Measurements from ENCODE around the gene ATP2C2. TPM values are rescaled to one million over a fixed set of nuclear protein-coding genes. Genes with fewer than 3 reads are reported as not detected.

The ATP2C2 gene
- polyA plus RNA-seq, 1 of the 3 experiments (the other 2 are of a cell fraction) = 0.33 TPM

- Histone ChIP-seq H2AFZ (ENCODE audit: low read depth) (no peak overlapping the region), H3K9me2 (no peaks in the 10 kb centered on the region), H3K9me3 (no peaks in the 10 kb centered on the region), H3K27ac (ENCODE audit: low read depth in 2 of 2, low read length in 1 of 2) (no peak overlapping the region), H3K36me3 (replicated peaks in 1 of 2; ENCODE audit: control insufficient read depth in 1 of 2, insufficient read depth in 2 of 2, low read length in 1 of 2) (no peaks in the 10 kb centered on the region), H3K9ac (no peak overlapping the region), H3K4me1 (ENCODE audit: control insufficient read depth in 1 of 2, insufficient read depth in 2 of 2, low read depth in 1 of 2, low read length in 1 of 2) (peaks cover 0 to 5% of the 10 kb centered on the region in 2 experiments; a peak in 1 of 4 replicates), H3K79me2 (ENCODE audit: insufficient read depth) (no peaks in the 10 kb centered on the region), H3F3A (replicated peaks; ENCODE audit: insufficient read depth) (peaks cover 9% of the 10 kb centered on the region), H3K4me2 (no peak overlapping the region), H4K20me1 (ENCODE audit: insufficient read depth) (no peaks in the 10 kb centered on the region), H3K4me3 (ENCODE audit: low read depth in 2 of 2, low read length in 1 of 2) (no peak overlapping the region), H3K27me3 (ENCODE audit: insufficient read depth) (peaks cover 11% of the 10 kb centered on the region; the same call in 1 of the 2 replicates)
- DNase-seq = no peak
- POLR2A ChIA-PET = no interaction called here
- 81% methylated on average over 14 of the region's 14 CpGs for WGBS (ENCODE audit: low lambda C conversion rate)
- TF ChIP-seq MAX (IDR thresholded peaks at IDR 0.05; ENCODE audit: low read depth) = no peak
- no peak for TF ChIP-seq RFX5 (IDR thresholded peaks at IDR 0.05; ENCODE audit: low read length)
- TF ChIP-seq USF1 (IDR thresholded peaks at IDR 0.05; ENCODE audit: borderline replicate concordance, low read depth) = no peak
- TF ChIP-seq TCF12 (IDR thresholded peaks at IDR 0.05) = no peak
- TF ChIP-seq EZH2phosphoT487 (IDR thresholded peaks at IDR 0.05; ENCODE audit: borderline replicate concordance, low read depth) = no peak
- TF ChIP-seq GATA2 (CRISPR knock-in tag; IDR thresholded peaks at IDR 0.05) = no peak
- TF ChIP-seq NRF1 (IDR thresholded peaks at IDR 0.05; ENCODE audit: low read depth, low read length) = no peak
- no peak for TF ChIP-seq POLR2AphosphoS5 (IDR thresholded peaks at IDR 0.05; ENCODE audit: low read depth, low read length)
- no peak for TF ChIP-seq PBX3 (IDR thresholded peaks at IDR 0.05)
- TF ChIP-seq TEAD4 (IDR thresholded peaks at IDR 0.05; ENCODE audit: borderline replicate concordance, insufficient read depth) = no peak
- no peak for TF ChIP-seq FOSL2 (IDR thresholded peaks at IDR 0.05; ENCODE audit: borderline replicate concordance, low read depth)
- CTCF ChIA-PET = interaction anchor here (0.8 to 1.2 kb wide), 4 partner anchors 12 to 259 kb away, joined by 3 to 5 read pairs (median 4); no protein-coding TSS in a partner anchor
Observed at GRCh38 chr16:84446596-84447392, 78.5 kb downstream of the ATP2C2 start.

- CTCF ChIA-PET = no interaction called here
- peaks cover 0 to 5% of the 10 kb centered on the region in 2 experiments; a peak in 1 of 4 replicates for H3K4me1 ChIP-seq (ENCODE audit: control insufficient read depth in 1 of 2, insufficient read depth in 2 of 2, low read depth in 1 of 2, low read length in 1 of 2)
- TF ChIP-seq USF1 (IDR thresholded peaks at IDR 0.05; ENCODE audit: borderline replicate concordance, low read depth) = no peak
- no peak for TF ChIP-seq TAF1 (IDR thresholded peaks at IDR 0.05; ENCODE audit: borderline replicate concordance, low read depth, low read length)
- no peak for TF ChIP-seq MXI1 (IDR thresholded peaks at IDR 0.05; ENCODE audit: low read depth, low read length)
- no peak for TF ChIP-seq TCF12 (IDR thresholded peaks at IDR 0.05)
- no peak for TF ChIP-seq MEF2A (IDR thresholded peaks at IDR 0.05; ENCODE audit: borderline replicate concordance, low read depth)
- TF ChIP-seq SIN3A (IDR thresholded peaks at IDR 0.05; ENCODE audit: borderline replicate concordance, low read depth, low read length) = no peak
- no peak for TF ChIP-seq GATA2 (CRISPR knock-in tag; IDR thresholded peaks at IDR 0.05)
- TF ChIP-seq EP300 (IDR thresholded peaks at IDR 0.05; ENCODE audit: borderline replicate concordance in 1 of 2, low read depth in 1 of 2, low read length in 1 of 2) = no peak
- no peak for TF ChIP-seq IRF3 (IDR thresholded peaks at IDR 0.05; ENCODE audit: low read depth, low read length)
- no peak for TF ChIP-seq REST (IDR thresholded peaks at IDR 0.05; ENCODE audit: low read depth, low read length)
Observed at GRCh38 chr16:84448444-84448843, 80.1 kb downstream of the ATP2C2 start.

More at GRCh38 chr16:84448444-84448843, 80.1 kb downstream of the ATP2C2 start:
- Histone ChIP-seq H4K20me1 (ENCODE audit: insufficient read depth) (no peaks in the 10 kb centered on the region), H3K9ac (no peak overlapping the region), H3K27me3 (ENCODE audit: insufficient read depth) (peaks cover 3% of the 10 kb centered on the region; the same call in 1 of the 2 replicates), H3K36me3 (replicated peaks in 1 of 2; ENCODE audit: control insufficient read depth in 1 of 2, insufficient read depth in 2 of 2, low read length in 1 of 2) (no peaks in the 10 kb centered on the region), H3F3A (replicated peaks; ENCODE audit: insufficient read depth) (peaks cover 9% of the 10 kb centered on the region), H3K9me2 (no peaks in the 10 kb centered on the region), H3K79me2 (ENCODE audit: insufficient read depth) (no peaks in the 10 kb centered on the region), H3K4me2 (no peak overlapping the region), H2AFZ (ENCODE audit: low read depth) (no peak overlapping the region), H3K9me3 (no peaks in the 10 kb centered on the region), H3K4me3 (ENCODE audit: low read depth in 2 of 2, low read length in 1 of 2) (no peak overlapping the region), H3K27ac (ENCODE audit: low read depth in 2 of 2, low read length in 1 of 2) (no peak overlapping the region)
- no peak for DNase-seq
- POLR2A ChIA-PET = no interaction called here
- 83% methylated on average over 9 of the region's 10 CpGs for WGBS (ENCODE audit: low lambda C conversion rate)

All from SK-N-SH (cell line).